ES-I3 (cell line): ENCODE measurements around the gene MYRIP.

Experiments
- H3K36me3 ChIP-seq: 2 replicates; pipeline ENCODE4 v1.6.1; 2013; ENCODE audit warnings: mild to moderate bottlenecking, low read length, control low read depth, moderate library complexity; ENCODE audit not compliant: insufficient read depth
- H3K4me1 ChIP-seq: 2 replicates; pipeline ENCODE4 v1.6.1; 2013; ENCODE audit warnings: mild to moderate bottlenecking, control low read depth, low read length; ENCODE audit not compliant: insufficient read depth
- H3K9ac ChIP-seq: 2 replicates; pipeline ENCODE4 v1.6.1; 2013; ENCODE audit warnings: low read depth, mild to moderate bottlenecking, low read length, moderate library complexity
- H3K9me3 ChIP-seq: 2 replicates; pipeline ENCODE4 v1.6.1; 2013; ENCODE audit warnings: mild to moderate bottlenecking, low read length, moderate library complexity; ENCODE audit not compliant: control insufficient read depth, insufficient read depth

The MYRIP gene

DNA sequence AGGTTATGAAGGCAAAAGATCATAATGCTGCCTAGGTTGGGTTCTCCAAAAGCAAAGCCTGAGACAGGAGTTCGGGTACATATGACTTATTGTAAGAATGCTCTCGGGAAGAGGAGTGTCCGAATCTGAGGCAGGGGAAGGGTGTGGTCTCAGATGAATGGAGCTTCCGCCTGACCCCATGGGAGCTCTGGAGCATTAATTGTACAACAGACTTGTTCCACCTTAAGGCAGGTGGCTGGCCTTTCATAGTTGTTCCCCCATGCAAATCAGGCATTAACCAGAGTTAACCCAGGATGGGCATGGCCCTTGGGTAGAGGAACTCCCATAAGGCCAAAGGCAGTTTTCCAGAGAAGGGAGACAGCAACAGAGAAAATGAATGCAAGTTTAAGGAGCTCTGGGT, 170.6 kb downstream of the MYRIP start:
- Histone ChIP-seq H3K9ac (no peak overlapping the region), H3K36me3 (no peaks in the 10 kb centered on the region)

DNA sequence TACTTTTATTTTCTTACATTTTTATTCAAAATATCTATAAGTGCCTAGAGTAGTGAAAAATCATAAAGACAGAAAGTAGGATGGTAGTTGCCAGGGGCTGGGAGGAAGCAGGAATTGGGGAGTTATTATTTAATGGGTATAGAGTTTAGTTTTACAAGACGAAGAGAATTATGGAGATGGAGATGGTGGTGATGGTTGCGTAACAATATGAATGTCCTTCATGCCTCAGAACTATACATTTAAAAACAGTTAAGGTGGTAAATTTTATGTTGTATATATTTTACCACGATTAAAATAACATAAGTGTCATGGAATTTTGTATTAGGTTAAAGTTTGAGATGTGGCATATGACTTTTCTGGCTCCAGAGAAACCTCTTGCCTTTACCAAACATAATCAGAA, 171.4 kb downstream of the MYRIP start:
- no peaks in the 10 kb centered on the region; the same call in 1 of the 2 replicates for H3K4me1 ChIP-seq

More for the DNA sequence above, 170.6 kb downstream of the MYRIP start:
- Histone ChIP-seq H3K4me1 (no peaks in the 10 kb centered on the region; the same call in 1 of the 2 replicates), H3K9me3 (no peaks in the 10 kb centered on the region)

DNA sequence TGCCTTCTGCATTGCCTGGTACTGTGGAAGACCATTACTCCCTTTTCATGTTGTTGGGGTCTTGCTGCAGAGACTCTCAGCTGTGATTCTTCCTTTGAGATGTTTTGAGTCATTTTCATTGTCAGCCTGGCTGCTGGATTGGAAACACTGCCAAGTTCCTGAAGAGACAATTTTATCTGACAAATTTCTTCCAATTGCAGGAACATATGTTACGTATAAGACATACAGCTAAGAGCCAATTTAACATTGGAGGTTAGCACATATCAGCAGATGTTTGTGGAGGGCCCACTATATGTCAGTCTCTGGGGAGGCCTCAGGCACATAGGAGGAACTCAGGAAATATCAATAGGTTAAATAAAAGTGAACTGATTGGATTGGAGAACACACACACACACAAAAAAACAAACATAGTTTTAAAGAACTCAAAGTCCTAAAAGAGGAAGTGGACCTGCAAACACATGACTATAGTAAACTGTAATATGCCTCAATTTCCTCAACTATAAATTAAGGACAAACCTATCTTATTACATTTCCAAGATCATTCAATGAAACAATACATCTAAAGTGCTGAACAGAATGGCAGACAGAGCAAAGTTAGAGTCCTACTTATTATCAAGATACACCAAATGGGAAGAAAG, 172.3 kb downstream of the MYRIP start:
- no peaks in the 10 kb centered on the region for H3K9me3 ChIP-seq
- no peaks in the 10 kb centered on the region for H3K36me3 ChIP-seq
- no peak overlapping the region for H3K9ac ChIP-seq
- no peaks in the 10 kb centered on the region; the same call in 1 of the 2 replicates for H3K4me1 ChIP-seq

More for the DNA sequence above, 171.4 kb downstream of the MYRIP start:
- H3K9me3 ChIP-seq, result no peaks in the 10 kb centered on the region
- H3K36me3 ChIP-seq, result no peaks in the 10 kb centered on the region
- H3K9ac ChIP-seq, result no peak overlapping the region

DNA sequence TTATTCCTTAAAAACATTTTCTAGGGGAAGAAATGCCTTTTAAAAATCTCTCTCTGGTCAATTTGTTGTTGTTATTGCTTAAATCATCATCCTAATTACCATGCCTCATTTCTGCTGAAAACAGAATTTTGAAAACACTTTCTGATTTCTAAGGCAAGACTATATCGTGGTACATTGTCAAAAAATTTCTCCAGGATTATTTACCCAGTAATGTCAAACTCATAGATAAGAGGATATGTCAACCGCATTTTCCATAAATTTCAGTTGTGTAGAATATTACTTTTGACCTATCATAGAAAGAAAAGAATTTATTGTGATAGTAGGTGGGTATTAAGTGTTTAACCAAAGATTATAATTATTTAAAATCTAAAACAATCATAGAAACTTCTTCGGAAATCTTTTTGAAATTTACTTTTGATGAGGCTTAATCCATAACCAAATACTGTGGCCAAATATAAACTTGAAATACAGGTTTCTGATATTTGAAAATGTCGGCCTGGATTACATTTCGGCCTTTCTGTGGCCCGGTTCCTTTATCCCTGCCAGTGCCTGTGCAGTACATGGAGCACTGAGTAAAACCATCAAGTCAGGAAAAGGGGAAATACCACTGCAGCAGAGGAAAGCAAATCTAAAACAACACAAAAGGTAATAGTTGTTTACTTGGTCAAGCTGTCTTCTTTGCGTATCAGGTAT, 173.4 kb downstream of the MYRIP start:
- H3K36me3 ChIP-seq, result no peaks in the 10 kb centered on the region
- H3K4me1 ChIP-seq, result no peaks in the 10 kb centered on the region; the same call in 1 of the 2 replicates
- no peak overlapping the region for H3K9ac ChIP-seq
- H3K9me3 ChIP-seq, result no peaks in the 10 kb centered on the region

DNA sequence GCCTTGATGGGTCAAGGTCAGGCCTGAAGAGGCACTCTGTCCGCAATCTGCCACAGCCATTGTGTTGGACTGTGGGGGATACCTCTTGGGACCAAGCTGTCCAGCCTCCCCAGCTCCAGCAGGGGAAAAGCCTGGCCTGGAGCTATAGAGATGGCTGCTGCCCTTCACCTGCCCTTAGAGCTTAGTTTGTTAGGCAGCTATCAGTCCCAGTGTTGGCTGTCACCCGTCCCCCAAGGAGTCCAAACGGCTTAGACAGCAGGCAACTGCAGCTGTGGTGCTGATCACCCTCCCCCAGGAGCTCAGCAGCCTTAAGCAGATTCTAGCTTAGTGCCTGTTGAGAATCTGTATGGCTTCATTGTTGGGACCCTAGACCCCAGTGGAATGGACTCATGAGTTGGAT, 180.3 kb downstream of the MYRIP start:
- Histone ChIP-seq H3K9ac (no peak overlapping the region), H3K9me3 (peaks cover 15% of the 10 kb centered on the region), H3K36me3 (no peaks in the 10 kb centered on the region), H3K4me1 (no peaks in the 10 kb centered on the region)

DNA sequence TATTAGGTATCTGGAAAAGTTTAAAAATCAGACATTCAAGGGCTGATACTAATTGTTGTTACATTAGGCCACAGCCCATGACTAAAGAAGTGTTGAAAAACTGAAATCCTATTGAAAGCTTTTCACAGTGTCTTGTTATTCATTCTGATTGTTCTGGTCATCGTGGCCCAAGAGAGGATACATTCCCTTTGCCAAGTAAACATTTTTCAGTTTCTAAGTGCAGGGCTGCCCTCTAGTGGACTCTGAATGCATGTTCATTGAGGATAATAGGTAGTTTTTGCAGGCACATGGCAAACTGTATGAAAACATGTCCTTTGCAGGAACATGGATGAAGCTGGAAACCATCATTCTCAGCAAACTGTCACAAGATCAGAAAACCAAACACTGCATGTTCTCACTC, 181.1 kb downstream of the MYRIP start:
- no peaks in the 10 kb centered on the region for H3K4me1 ChIP-seq
- H3K9ac ChIP-seq, result no peak overlapping the region
- peaks cover 15% of the 10 kb centered on the region for H3K9me3 ChIP-seq
- no peaks in the 10 kb centered on the region for H3K36me3 ChIP-seq

DNA sequence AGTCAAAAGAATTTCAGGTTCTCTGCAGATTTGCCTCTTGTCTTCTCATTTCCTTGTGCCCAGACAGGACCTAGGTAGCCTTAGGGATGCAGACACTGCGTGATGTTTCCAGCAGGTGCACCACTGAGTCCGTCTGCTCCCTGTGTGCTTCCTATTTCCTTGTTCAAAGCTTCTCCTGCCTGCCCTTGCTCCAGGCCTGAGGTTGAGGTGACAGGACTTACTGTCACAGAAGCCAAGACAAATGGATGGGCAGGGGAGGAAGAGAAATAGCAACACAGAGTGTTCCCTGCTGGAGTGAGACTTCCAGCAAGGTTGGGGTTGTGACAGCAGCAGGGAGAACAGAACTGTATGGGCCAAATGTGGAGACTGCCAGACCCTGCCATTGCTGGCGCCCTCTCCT, 199.4 kb downstream of the MYRIP start:
- no peaks in the 10 kb centered on the region for H3K9me3 ChIP-seq
- no peaks in the 10 kb centered on the region for H3K4me1 ChIP-seq
- H3K9ac ChIP-seq, result no peak overlapping the region
- H3K36me3 ChIP-seq, result no peaks in the 10 kb centered on the region

DNA sequence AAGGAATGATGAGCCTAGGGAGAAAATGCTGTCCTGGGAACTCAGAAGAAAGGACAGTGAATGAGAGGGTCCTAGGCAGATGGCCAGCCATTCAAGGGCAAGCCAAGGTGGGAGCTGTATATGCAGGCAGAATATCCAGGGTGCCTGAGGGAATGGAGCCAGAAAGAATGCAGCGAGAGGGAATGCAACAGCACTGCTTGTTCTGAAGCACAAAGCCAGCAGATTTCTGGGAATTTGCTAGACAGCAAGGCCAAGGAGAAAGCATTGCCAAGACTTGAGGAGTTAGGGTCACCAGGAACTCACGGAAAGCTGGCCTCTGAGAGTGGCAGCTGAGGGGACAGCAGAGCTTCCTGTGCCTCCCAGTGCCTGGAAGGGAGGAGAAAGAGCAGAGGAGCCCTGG, 200.6 kb downstream of the MYRIP start:
- H3K4me1 ChIP-seq, result no peaks in the 10 kb centered on the region
- no peak overlapping the region for H3K9ac ChIP-seq
- no peaks in the 10 kb centered on the region for H3K36me3 ChIP-seq
- H3K9me3 ChIP-seq, result no peaks in the 10 kb centered on the region

DNA sequence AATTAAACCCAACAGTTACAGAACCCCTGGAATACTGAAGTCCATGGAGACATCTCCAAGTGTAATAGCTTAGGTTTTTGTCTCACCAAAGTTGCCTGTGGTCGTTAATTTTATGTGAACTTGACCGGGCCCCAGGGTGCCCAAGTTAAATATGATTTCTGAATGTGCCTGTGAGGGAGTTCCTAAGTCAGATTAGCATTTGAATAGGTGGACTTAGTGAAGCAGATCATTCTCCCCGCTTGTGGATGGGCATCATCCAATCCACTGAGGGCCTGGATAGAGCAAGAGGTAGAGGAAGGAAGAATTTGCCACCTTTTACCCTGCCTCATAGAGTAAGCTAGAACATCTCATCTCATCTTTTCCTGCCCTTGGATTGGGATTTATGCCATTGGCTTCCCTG, 203.0 kb downstream of the MYRIP start:
- Histone ChIP-seq H3K9ac (no peak overlapping the region), H3K9me3 (no peaks in the 10 kb centered on the region), H3K36me3 (no peaks in the 10 kb centered on the region), H3K4me1 (no peaks in the 10 kb centered on the region)

DNA sequence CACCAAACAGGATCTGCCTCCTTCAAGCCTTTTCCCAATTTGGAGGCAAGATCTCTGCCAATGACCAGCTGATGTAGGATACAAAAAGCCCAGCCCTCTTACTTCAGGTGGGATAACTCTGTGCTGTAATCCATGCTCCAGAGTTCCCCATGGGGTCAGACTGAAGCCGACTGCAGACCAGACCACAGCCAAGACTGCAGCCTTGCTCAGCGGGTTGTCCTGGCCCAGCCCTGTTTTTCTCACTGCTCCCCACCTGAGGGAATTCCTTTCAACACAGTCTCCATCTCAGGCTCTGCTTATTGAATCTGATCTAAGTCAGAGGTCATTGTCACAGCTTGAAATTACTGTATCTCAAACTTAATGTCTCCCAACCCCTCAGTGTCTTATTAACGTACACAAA, 207.0 kb downstream of the MYRIP start:
- H3K9me3 ChIP-seq, result no peaks in the 10 kb centered on the region

DNA sequence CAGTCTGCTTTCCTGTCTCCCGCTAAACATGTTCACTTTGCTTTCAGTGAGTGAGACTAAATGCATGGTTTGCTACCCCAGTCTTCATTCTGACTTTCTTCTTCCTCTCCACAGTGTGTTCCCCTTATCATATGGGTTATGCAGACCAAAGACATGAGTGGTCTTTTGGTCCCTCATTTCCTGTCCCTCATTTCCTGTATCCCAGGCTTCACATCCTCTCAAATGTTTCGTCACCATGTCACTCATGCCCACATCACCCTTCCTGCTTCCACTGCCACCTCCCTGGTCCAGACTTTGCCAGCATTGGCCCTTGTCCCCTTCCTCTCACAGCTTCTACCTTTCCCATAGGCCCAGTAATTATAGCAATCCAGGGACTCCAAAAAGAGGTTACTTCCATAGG, 209.0 kb downstream of the MYRIP start:
- Histone ChIP-seq H3K36me3 (no peaks in the 10 kb centered on the region), H3K4me1 (peaks cover 4% of the 10 kb centered on the region; the same call in 1 of the 2 replicates), H3K9ac (no peak overlapping the region), H3K9me3 (no peaks in the 10 kb centered on the region)

More for the DNA sequence above, 207.0 kb downstream of the MYRIP start:
- Histone ChIP-seq H3K4me1 (no peaks in the 10 kb centered on the region), H3K9ac (no peak overlapping the region), H3K36me3 (no peaks in the 10 kb centered on the region)

DNA sequence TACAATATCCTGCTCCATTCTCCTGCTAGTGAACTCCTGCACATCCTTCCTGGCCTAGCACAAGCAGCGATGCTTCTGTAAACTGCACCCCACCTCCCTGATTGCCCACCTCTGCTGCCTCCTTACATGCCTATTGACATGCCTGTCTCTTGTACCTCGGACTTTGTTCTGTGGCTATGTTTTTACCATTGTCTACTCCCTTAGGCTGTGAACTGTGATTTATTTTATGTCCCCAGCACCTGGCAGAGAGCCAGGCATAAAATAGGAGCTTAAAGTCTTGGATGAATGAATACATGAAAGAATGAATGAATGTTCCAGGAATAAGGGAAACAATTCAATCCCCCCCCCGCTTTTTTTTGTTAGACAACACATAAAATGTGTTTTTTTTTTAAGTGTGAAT, 210.0 kb downstream of the MYRIP start:
- Histone ChIP-seq H3K36me3 (no peaks in the 10 kb centered on the region), H3K4me1 (peaks cover 4% of the 10 kb centered on the region; the same call in 1 of the 2 replicates), H3K9me3 (no peaks in the 10 kb centered on the region), H3K9ac (no peak overlapping the region)

DNA sequence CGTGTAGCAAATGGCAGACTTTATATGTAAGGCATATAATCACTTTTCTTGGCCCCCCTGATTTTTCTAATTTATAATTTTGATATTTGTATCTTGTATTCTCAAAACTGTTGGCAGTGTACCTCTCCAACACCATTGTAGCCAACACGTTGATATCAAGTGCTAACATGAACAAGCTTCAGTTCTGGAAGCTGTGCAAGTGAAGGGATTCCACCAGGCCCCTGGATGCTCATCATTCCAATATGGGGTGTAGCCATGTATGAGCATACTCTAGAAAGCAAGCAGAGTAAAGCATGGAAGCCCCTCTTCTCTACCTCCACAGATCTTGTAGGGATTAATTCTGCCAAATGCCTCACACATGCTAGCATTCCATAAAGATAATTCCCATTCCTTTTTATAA, 211.3 kb downstream of the MYRIP start:
- Histone ChIP-seq H3K36me3 (no peaks in the 10 kb centered on the region), H3K9ac (no peak overlapping the region), H3K4me1 (peaks cover 4% of the 10 kb centered on the region; the same call in 1 of the 2 replicates), H3K9me3 (peaks cover 9% of the 10 kb centered on the region; the same call in 1 of the 2 replicates)

DNA sequence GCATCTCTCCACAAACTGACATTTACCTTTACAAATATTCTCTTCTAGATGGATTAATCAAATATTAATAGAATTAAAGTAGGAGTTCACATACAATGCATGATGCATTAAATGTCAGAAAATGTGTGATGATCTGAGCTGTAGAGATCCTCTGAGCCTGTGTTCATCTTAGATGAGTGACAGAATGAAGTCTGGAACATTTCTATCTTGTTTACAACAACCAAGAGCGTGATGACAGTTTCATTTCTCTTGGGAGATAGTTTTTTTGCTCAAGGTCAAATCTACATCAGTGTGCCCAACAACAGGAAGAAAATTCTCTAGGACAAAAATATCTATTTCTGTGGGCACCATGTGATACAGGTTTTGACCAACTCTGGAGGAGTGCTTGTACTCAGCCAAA, 211.9 kb downstream of the MYRIP start:
- H3K4me1 ChIP-seq, result peaks cover 4% of the 10 kb centered on the region; the same call in 1 of the 2 replicates
- H3K36me3 ChIP-seq, result no peaks in the 10 kb centered on the region
- no peak overlapping the region for H3K9ac ChIP-seq
- H3K9me3 ChIP-seq, result peaks cover 9% of the 10 kb centered on the region; the same call in 1 of the 2 replicates

DNA sequence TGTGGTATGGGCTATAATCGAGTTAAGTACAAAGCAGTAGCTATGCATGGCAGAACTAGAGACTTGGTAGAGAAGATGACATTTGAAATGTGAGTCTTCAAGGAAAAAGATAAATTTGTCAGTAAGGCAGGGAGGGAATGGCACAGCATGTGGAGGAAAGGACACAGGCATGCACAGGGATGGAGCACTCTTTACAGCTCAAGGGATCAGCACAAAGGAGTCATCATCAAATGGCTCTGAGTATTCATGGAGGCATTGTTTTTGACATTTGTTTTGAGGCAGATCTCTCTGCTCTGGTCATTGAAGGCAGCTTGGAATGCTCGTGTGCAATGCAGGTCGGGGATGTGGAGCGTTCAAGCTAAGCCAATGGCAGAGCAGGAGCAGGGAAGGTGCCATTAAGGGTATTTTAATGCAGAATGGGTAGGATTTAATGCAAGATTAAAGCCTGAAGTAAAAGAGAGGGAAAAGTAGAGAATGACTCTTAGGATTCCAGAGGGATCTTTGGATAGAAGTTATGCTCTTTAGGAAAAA, 213.0 kb downstream of the MYRIP start:
- Histone ChIP-seq H3K9ac (no peak overlapping the region), H3K4me1 (peaks cover 4% of the 10 kb centered on the region; the same call in 1 of the 2 replicates), H3K9me3 (peaks cover 9% of the 10 kb centered on the region; the same call in 1 of the 2 replicates), H3K36me3 (no peaks in the 10 kb centered on the region)
